Stimulated activated CD8-positive, alpha-beta memory T cell treated with anti-CD3 and anti-CD28 coated beads, Interleukin-12 subunit alpha, Interleukin-12 subunit beta, amount 100 ng/mL, for 24 hours (primary cell): ENCODE measurements around the gene MEGF6.

Source experiments
- DNase-seq: peaks from one replicate; pipeline ENCODE4 v3.0.0-alpha.2; 2020; ENCODE audit errors: extremely low read depth

Gene MEGF6

GRCh38 chr1:3608154-3608553, 3.2 kb downstream of the MEGF6 start:
- DNase-seq, result no peak

- DNase-seq, result no peak
These were observed 3.6 kb downstream of the MEGF6 start for GRCh38 chr1:3607703-3608065.

GRCh38 chr1:3606779-3607702, 4.3 kb downstream of the MEGF6 start:
- DNase-seq, result no peak

GRCh38 chr1:3604997-3605823, 6.1 kb downstream of the MEGF6 start:
- no peak for DNase-seq

- DNase-seq, result no peak
These were observed 6.8 kb downstream of the MEGF6 start for GRCh38 chr1:3604468-3604974.

GRCh38 chr1:3603571-3604467, 7.5 kb downstream of the MEGF6 start:
- no peak for DNase-seq

- no peak for DNase-seq
These were observed 8.2 kb downstream of the MEGF6 start for GRCh38 chr1:3603156-3603555.

GRCh38 chr1:3602375-3602774, 8.9 kb downstream of the MEGF6 start:
- DNase-seq, result no peak

GRCh38 chr1:3601743-3602142, 9.6 kb downstream of the MEGF6 start:
- no peak for DNase-seq

GRCh38 chr1:3600354-3600753, 11.0 kb downstream of the MEGF6 start:
- no peak for DNase-seq

GRCh38 chr1:3599816-3600215, 11.5 kb downstream of the MEGF6 start:
- no peak for DNase-seq

GRCh38 chr1:3599286-3599811, 12.0 kb downstream of the MEGF6 start:
- DNase-seq, result no peak

GRCh38 chr1:3598522-3599285, 12.6 kb downstream of the MEGF6 start:
- DNase-seq, result no peak

GRCh38 chr1:3598051-3598491, 13.2 kb downstream of the MEGF6 start:
- no peak for DNase-seq

- no peak for DNase-seq
These were observed 13.7 kb downstream of the MEGF6 start for GRCh38 chr1:3597599-3597964.

- no peak for DNase-seq
These were observed 14.4 kb downstream of the MEGF6 start for GRCh38 chr1:3596663-3597598.

GRCh38 chr1:3595949-3596348, 15.4 kb downstream of the MEGF6 start:
- no peak for DNase-seq

- no peak for DNase-seq
These were observed 16.5 kb downstream of the MEGF6 start for GRCh38 chr1:3594706-3595377.

GRCh38 chr1:3593745-3594144, 17.6 kb downstream of the MEGF6 start:
- no peak for DNase-seq
